Measurements from ENCODE around the gene CA4. TPM values are rescaled to one million over a fixed set of nuclear protein-coding genes. Genes with fewer than 3 reads are reported as not detected.
"Not testable (repeated sequence)": the region's sequence is repeated elsewhere in the genome, so short reads cannot be mapped to it uniquely, and the experiment has no call there.

CA4 gene
- total RNA-seq, 1 experiment from 2014 or later: 0.78 TPM

DNA sequence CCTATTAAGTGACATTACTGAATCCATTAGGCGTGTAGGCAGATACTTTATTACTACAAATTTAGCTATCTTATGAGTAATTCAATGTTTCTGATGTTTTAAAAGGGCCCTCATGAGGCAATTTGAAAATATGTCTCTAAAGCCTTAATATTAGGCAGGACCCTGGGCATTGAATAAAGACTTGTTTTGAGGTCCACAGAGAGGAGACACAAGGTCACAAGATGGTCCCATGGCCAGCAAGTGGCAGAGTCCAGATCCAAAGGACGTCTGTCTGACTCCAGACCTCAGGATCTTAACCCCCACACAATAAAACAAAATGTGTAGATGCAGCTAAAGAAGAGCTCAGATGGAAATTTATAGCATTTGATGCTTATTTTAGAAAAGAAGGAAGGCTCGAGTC is 39.2 kb upstream of the CA4 start:
- BruUV-seq (replicated peaks): no TSS peak
- Mint-ChIP-seq H3K27ac (ENCODE audit: unreplicated experiment) (no peak overlapping the region), H3K4me3 (ENCODE audit: low read depth, unreplicated experiment) (no peak overlapping the region)

GRCh38 chr17:60111661-60112060 is 38.1 kb upstream of the CA4 start:
- CTCF ChIA-PET; DNase-seq; H3K9me3 Mint-ChIP-seq (ENCODE audit: low read depth, unreplicated experiment); H3K4me1 Mint-ChIP-seq (ENCODE audit: low read depth, unreplicated experiment); H3K36me3 Mint-ChIP-seq (ENCODE audit: insufficient read depth, unreplicated experiment); H3K4me3 Mint-ChIP-seq (ENCODE audit: low read depth, unreplicated experiment); BruUV-seq (replicated peaks); intact Hi-C loops (cut with micrococcal nuclease; ENCODE audit: unreplicated experiment); H3K27ac Mint-ChIP-seq (ENCODE audit: unreplicated experiment): not testable (repeated sequence)
- peaks cover 12% of the 10 kb centered on the region for H3K27me3 Mint-ChIP-seq (ENCODE audit: unreplicated experiment)

More for the DNA sequence above, 39.2 kb upstream of the CA4 start:
- Mint-ChIP-seq H3K36me3 (ENCODE audit: insufficient read depth, unreplicated experiment) (no peaks in the 10 kb centered on the region), H3K27me3 (ENCODE audit: unreplicated experiment) (peaks cover 17% of the 10 kb centered on the region), H3K4me1 (ENCODE audit: low read depth, unreplicated experiment) (no peaks in the 10 kb centered on the region), H3K9me3 (ENCODE audit: low read depth, unreplicated experiment) (no peaks in the 10 kb centered on the region)
- intact Hi-C loops (cut with micrococcal nuclease; ENCODE audit: unreplicated experiment): no loop called here
- CTCF ChIA-PET: no interaction called here
- DNase-seq: no peak
- no peak for TF ChIP-seq CTCF (IDR thresholded peaks at IDR 0.05; ENCODE audit: unreplicated experiment)

DNA sequence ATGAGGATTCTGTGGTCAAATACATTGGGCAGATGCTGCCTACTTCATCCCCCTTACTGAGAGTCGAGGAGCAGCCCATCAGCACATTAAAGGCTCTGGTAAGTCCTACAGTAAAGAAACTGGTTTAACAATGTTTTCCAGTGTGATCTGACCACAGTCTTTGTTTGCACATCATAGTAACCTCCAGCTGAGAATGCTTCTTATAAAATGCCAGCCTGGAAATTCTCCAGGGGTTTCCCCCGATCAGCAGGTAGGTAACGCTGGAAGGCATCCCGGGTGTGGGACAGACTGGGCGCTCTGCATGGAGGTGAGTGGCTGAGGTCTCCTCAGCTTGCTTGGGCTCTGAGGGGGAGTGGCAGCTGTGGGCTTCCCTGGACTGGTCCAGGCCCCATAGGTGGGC is 34.4 kb upstream of the CA4 start:
- intact Hi-C loops (cut with micrococcal nuclease; ENCODE audit: unreplicated experiment); H3K4me1 Mint-ChIP-seq (ENCODE audit: low read depth, unreplicated experiment); H3K27me3 Mint-ChIP-seq (ENCODE audit: unreplicated experiment); H3K36me3 Mint-ChIP-seq (ENCODE audit: insufficient read depth, unreplicated experiment); DNase-seq; H3K27ac Mint-ChIP-seq (ENCODE audit: unreplicated experiment); H3K4me3 Mint-ChIP-seq (ENCODE audit: low read depth, unreplicated experiment); BruUV-seq (replicated peaks); H3K9me3 Mint-ChIP-seq (ENCODE audit: low read depth, unreplicated experiment); CTCF ChIA-PET: not testable (repeated sequence)

GRCh38 chr17:60116196-60116595 is 33.6 kb upstream of the CA4 start:
- BruUV-seq (replicated peaks); H3K9me3 Mint-ChIP-seq (ENCODE audit: low read depth, unreplicated experiment); H3K4me3 Mint-ChIP-seq (ENCODE audit: low read depth, unreplicated experiment); CTCF ChIA-PET; H3K27ac Mint-ChIP-seq (ENCODE audit: unreplicated experiment); H3K4me1 Mint-ChIP-seq (ENCODE audit: low read depth, unreplicated experiment); DNase-seq; H3K36me3 Mint-ChIP-seq (ENCODE audit: insufficient read depth, unreplicated experiment); intact Hi-C loops (cut with micrococcal nuclease; ENCODE audit: unreplicated experiment); H3K27me3 Mint-ChIP-seq (ENCODE audit: unreplicated experiment): not testable (repeated sequence)

GRCh38 chr17:60119162-60119561 is 30.6 kb upstream of the CA4 start:
- CTCF ChIA-PET; H3K27ac Mint-ChIP-seq (ENCODE audit: unreplicated experiment); intact Hi-C loops (cut with micrococcal nuclease; ENCODE audit: unreplicated experiment): not testable (repeated sequence)

DNA sequence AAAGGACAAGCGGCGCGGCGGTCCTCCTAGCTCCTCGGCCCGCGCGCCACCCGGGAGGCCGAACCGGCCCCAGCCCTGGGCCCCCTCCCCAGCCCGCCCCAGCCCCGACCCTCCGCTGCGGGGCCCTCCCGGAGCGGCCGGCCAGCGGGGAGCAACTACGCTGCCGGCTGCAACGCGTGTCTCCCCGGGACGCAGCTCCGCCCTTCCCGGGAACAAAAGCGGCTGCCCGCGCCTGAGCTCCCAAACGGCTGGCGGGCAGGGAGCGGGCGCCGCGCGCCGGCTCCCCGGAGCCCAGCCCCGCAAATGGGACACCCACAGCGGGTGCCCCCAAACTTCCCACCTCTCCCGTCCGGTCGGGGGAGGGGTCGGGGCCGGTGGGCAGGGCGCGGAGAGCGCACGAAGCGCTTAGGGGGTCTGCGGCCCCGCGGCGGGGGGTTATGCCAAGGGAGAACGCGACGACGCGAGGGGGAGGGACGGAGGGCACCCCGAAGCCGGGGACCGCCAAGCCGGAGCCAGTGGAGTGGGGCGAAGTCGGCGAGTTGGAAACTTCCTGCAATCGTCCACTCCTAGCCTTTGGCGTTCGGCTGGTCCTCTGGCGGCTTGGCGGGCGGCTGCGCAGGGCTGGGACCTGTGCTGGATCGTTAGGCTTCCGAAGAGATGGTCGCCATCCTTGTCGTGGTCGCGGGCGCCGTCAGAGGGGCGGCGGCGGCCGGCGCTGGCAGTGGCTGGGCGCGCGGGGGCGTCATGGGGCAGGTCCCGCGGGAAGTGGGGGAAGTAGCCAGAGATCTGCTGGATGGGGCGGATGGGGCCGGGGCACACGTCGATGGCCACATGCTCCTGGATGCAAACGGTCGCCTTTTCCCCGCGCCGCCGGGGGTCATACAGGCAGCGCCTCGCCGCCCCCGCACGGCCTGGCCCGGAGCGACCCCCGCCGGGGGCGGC is 29.7 kb upstream of the CA4 start:
- intact Hi-C loops (cut with micrococcal nuclease; ENCODE audit: unreplicated experiment); H3K9me3 Mint-ChIP-seq (ENCODE audit: low read depth, unreplicated experiment); CTCF ChIA-PET; H3K36me3 Mint-ChIP-seq (ENCODE audit: insufficient read depth, unreplicated experiment); H3K27ac Mint-ChIP-seq (ENCODE audit: unreplicated experiment); H3K27me3 Mint-ChIP-seq (ENCODE audit: unreplicated experiment); H3K4me1 Mint-ChIP-seq (ENCODE audit: low read depth, unreplicated experiment); BruUV-seq (replicated peaks); H3K4me3 Mint-ChIP-seq (ENCODE audit: low read depth, unreplicated experiment); DNase-seq: not testable (repeated sequence)

More at GRCh38 chr17:60119162-60119561, 30.6 kb upstream of the CA4 start:
- H3K36me3 Mint-ChIP-seq (ENCODE audit: insufficient read depth, unreplicated experiment); H3K27me3 Mint-ChIP-seq (ENCODE audit: unreplicated experiment); DNase-seq; BruUV-seq (replicated peaks); H3K4me3 Mint-ChIP-seq (ENCODE audit: low read depth, unreplicated experiment); H3K9me3 Mint-ChIP-seq (ENCODE audit: low read depth, unreplicated experiment); H3K4me1 Mint-ChIP-seq (ENCODE audit: low read depth, unreplicated experiment): not testable (repeated sequence)

Data from Calu3 (cell line).